AG04449 (cell line): ENCODE results near the gene KRTAP4-16.
"Not testable (repeated sequence)": the region's sequence is repeated elsewhere in the genome, so short reads cannot be mapped to it uniquely, and the experiment has no call there.

ENCODE experiments used
- CTCF ChIA-PET: fragments of 350-600 bp; formaldehyde crosslinking; extraction: SDS; loops from one replicate; lab custom pipeline; 2021; ENCODE audit warnings: antibody characterized with exemption; lab: Yijun Ruan, JAX
- POLR2A ChIA-PET: fragments of 400-600, 350-600 bp; formaldehyde crosslinking; extraction: SDS; loops from one replicate; lab custom pipeline; 2020; ENCODE audit warnings: antibody characterized with exemption, inconsistent platforms; lab: Yijun Ruan, JAX
- DNase-seq: peaks from one replicate; pipeline ENCODE4 v3.0.0-alpha.2; 2010; ENCODE audit warnings: low read depth, low spot score
- H3K4me3 ChIP-seq: 2 replicates; pipeline ENCODE4 v1.5.1; 2011; ENCODE audit warnings: low read depth, mild to moderate bottlenecking, control low read depth, low read length
- TF ChIP-seq, protein P1 (sequence below): IDR thresholded peaks from one replicate; pipeline ENCODE4 v1.5.1; 2011; ENCODE audit warnings: mild to moderate bottlenecking, moderate library complexity, low read length, control low read depth, inconsistent platforms; ENCODE audit not compliant: insufficient read depth; ENCODE audit errors: missing control alignments

KRTAP4-16 gene

DNA sequence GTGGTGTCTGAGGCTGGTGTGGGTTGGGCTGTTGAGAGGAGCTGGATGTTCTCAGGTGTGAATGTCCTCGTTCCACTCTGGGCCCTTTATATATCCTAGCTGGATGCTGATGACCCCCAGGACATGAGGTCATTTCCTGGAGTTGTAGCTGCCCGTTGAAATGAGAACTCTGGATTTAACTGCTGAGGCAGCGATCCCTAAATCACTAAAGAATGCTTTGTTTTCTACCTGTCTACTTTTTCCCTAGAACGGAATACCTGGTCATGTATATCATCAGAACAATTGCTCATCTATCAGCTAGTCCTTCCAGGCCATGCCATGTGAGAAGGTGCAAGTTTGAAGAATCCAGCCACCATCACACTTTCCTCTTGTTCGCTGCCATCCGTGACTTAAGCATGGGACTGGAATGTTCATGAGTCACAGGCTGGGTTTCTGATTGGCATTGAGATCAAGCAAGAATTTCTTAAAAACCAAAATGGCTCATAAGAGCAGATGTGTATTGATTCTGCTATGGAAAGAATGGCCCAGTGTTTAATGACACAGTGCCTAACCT, 41.9 kb downstream of the KRTAP4-16 start, which contains the start of gene KRTAP2-3:
TSS of gene KRTAP2-3 (minus strand) at position 63 of the 553 bp plus-strand sequence. CDS start 64 bp downstream, outside the sequence.
- ChIA-PET POLR2A (interaction anchor here (0.5 to 3.1 kb wide), 8 partner anchors 11 to 628 kb away, joined by 3 to 31 read pairs (median 6); no protein-coding TSS in a partner anchor), CTCF (interaction anchor here (0.9 to 3.1 kb wide), 14 partner anchors 13 to 605 kb away, joined by 3 to 11 read pairs (median 4); partner anchors contain the start of gene KRTAP2-1)
- peak within 1 kb of the TSS; percentile 15 for H3K4me3 ChIP-seq
- DNase-seq, result peak; percentile 95
- TF ChIP-seq, protein P1, sequence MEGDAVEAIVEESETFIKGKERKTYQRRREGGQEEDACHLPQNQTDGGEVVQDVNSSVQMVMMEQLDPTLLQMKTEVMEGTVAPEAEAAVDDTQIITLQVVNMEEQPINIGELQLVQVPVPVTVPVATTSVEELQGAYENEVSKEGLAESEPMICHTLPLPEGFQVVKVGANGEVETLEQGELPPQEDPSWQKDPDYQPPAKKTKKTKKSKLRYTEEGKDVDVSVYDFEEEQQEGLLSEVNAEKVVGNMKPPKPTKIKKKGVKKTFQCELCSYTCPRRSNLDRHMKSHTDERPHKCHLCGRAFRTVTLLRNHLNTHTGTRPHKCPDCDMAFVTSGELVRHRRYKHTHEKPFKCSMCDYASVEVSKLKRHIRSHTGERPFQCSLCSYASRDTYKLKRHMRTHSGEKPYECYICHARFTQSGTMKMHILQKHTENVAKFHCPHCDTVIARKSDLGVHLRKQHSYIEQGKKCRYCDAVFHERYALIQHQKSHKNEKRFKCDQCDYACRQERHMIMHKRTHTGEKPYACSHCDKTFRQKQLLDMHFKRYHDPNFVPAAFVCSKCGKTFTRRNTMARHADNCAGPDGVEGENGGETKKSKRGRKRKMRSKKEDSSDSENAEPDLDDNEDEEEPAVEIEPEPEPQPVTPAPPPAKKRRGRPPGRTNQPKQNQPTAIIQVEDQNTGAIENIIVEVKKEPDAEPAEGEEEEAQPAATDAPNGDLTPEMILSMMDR, result no peak

DNA sequence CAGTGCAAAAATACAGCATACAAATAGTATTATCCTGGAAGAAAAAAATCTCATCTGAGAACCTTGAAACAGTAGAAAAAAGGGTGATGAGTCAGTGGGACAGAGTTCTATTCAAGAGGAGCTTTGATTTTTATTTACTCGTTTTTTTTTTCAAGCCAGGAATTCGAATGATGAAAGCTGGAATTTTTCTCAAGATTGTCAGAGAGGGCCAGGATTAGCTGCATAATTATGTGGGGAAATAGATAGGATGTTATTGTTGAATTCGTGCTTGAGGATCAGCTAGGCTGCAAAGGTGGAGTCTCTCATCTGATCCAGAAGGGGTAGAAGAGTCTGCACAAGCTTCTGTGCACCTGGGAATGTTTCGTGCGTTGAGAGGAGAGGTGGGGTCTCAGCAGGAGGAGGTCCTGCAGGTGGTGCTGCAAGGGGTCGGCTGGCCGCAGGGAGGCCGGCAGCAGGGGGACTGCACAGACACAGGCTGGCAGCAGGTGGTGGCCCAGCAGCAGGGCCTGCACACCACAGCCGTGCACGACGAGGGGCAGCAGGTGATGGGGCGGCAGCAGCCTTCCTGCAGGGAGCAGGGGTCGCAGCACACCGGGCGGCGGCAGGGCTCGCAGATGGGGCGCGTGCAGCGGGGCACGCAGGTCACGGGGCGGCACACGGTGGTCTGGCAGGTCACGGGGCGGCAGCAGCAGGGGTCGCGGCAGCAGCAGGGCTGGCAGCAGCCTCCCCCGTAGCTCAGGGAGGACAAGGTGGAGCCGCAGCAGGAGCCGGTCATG, 42.5 kb downstream of the KRTAP4-16 start:
- peak; percentile 81 for DNase-seq
- ChIA-PET POLR2A (interaction anchor here (0.6 to 3.1 kb wide), 11 partner anchors 11 to 630 kb away, joined by 3 to 31 read pairs (median 4); no protein-coding TSS in a partner anchor), CTCF (interaction anchor here (0.7 to 3.1 kb wide), 13 partner anchors 11 to 604 kb away, joined by 3 to 11 read pairs (median 5); partner anchors contain the start of gene KRTAP2-1)

DNA sequence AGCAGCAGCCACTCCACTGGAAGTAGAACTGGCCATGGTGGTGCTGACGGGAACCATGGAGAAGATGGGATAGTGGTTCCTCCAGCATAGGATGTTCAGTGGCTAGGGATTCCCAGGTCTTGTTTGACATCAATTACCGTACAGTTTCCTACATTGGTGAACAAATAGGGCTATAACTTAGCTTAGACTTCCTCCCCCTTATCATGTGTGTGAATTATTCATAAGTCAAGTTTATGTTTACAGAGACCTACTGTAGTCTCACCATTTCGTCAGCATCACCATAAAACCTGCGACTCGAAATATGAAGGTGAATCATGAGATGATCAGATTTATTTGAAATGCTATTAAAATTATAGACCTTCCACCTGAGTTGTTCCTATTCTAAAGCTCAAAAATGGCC, 43.3 kb downstream of the KRTAP4-16 start:
- no peak overlapping the region for H3K4me3 ChIP-seq
- ChIA-PET CTCF (interaction anchor here (0.7 to 3.1 kb wide), 11 partner anchors 10 to 590 kb away, joined by 3 to 11 read pairs (median 4); partner anchors contain the start of gene KRTAP2-1), POLR2A (interaction anchor here (0.6 to 3.1 kb wide), 10 partner anchors 10 to 631 kb away, joined by 3 to 31 read pairs (median 4); no protein-coding TSS in a partner anchor)
- TF ChIP-seq, protein P1, result no peak
- no peak for DNase-seq

More for the DNA sequence above, 42.5 kb downstream of the KRTAP4-16 start:
- H3K4me3 ChIP-seq, result peak overlapping the region; percentile 15

DNA sequence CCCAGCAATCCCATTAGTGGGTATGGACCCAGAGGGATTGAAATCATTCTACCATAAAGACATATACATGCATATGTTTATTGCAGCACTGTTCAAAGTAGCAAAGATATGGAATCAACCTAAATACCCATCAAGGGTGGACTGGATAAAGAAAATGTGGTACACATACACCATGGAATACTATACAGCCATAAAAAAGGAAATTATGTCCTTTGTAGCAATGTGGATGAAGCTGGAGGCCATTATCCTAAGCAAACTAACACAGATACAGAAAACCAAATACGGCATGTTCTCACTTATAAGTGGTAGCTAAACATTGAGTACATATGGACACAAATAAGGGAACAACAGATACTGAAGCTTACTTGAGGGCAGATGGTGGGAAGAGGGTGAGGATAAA, 44.5 kb downstream of the KRTAP4-16 start:
- DNase-seq, result no peak
- ChIA-PET CTCF (interaction anchor here (1.0 to 2.5 kb wide), 3 partner anchors 9 to 491 kb away, joined by 3 to 10 read pairs (median 5); no protein-coding TSS in a partner anchor), POLR2A (interaction anchor here (1.0 kb wide), 1 partner anchor 9 kb away, joined by 3 read pairs; no protein-coding TSS in a partner anchor)

DNA sequence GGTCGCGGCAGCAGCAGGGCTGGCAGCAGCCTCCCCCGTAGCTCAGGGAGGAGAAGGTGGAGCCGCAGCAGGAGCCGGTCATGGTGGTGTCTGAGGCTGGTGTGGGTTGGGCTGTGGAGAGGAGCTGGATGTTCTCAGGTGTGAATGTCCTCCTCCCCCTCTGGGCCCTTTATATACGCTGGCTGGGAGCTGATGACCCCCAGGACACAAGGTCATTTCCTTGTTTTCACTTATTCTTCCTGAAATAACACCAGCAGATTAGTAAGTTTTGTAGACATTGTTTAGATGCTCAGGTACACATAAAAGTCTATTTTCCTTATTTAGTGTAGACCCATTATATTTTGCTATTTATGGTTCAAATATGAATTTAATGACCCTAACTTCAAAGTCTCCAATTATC, 46.9 kb downstream of the KRTAP4-16 start, which contains the start of gene KRTAP2-2:
TSS of gene KRTAP2-2 (minus strand) at position 101 of the 400 bp plus-strand sequence. CDS start at position 82, 19 bp downstream.
- POLR2A ChIA-PET, H3K4me3 ChIP-seq, DNase-seq: not testable (repeated sequence)
- CTCF ChIA-PET, result interaction anchor here (1.5 kb wide), 1 partner anchor 494 kb away, joined by 7 read pairs; no protein-coding TSS in a partner anchor

More for the DNA sequence above, 44.5 kb downstream of the KRTAP4-16 start:
- no peak overlapping the region for H3K4me3 ChIP-seq
- TF ChIP-seq, protein P1, result no peak

DNA sequence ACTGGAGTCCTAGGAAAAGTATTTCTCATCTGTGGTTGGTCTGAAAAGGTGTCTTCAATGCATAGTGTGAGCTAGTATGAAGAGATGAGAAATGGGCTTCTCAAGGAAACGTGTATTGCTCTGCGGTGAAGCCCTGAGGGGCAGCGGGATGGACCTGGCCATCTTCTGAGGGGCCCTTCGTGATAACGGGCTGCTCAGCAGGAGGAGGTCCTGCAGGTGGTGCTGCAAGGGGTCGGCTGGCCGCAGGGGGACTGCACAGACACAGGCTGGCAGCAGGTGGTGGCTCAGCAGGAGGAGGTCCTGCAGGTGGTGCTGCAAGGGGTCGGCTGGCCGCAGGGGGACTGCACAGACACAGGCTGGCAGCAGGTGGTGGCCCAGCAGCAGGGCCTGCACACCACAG, 47.5 kb downstream of the KRTAP4-16 start:
- POLR2A ChIA-PET, H3K4me3 ChIP-seq, CTCF ChIA-PET, DNase-seq: not testable (repeated sequence)

DNA sequence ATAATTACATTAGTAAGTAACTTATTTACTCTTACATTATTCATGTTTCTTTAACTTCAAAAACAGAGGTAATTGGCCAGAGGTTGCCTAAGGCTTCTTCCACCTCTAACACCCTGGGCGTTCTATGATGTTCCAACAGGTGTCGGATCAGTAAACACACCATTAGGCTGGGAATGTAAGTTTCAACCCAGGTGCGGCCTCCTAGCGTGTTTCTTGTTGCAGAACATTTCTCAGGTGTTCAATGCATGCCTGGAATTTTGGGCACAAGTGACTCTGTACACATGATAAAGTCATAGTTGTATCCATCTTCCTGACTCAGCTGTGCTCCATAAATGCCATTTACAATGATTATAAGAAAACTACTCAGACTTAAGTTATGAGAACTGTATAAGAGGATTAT, 48.0 kb downstream of the KRTAP4-16 start:
- CTCF ChIA-PET, result interaction anchor here (1.1 to 1.4 kb wide), 2 partner anchors 268 to 595 kb away, joined by 3 to 4 read pairs; no protein-coding TSS in a partner anchor
- no peak overlapping the region for H3K4me3 ChIP-seq
- no peak for DNase-seq
- POLR2A ChIA-PET, result no interaction called here
- TF ChIP-seq, protein P1, result no peak
